ENCODE data around the gene PSMA4.
A peak's percentile ranks its signal among the peaks of the same experiment; 100 is the strongest.

The PSMA4 gene

GRCh38 chr15:78540141-78540870 is at the start of gene PSMA4 (continued):
- TF ChIP-seq CTCF (tag by site-specific recombination; IDR thresholded peaks at IDR 0.05) (peak; percentile 19), ZNF280C (tag by site-specific recombination; IDR thresholded peaks at IDR 0.05) (no peak), ZNF776 (tag by site-specific recombination; IDR thresholded peaks at IDR 0.05; ENCODE audit: borderline replicate concordance) (no peak), BCL11A (tag by site-specific recombination; IDR thresholded peaks at IDR 0.05; ENCODE audit: low read depth) (no peak), ZNF626 (tag by site-specific recombination; IDR thresholded peaks at IDR 0.05) (no peak), ZNF248 (tag by site-specific recombination; IDR thresholded peaks at IDR 0.05) (no peak), ZNF791 (tag by site-specific recombination; IDR thresholded peaks at IDR 0.05) (no peak), OSR2 (tag by site-specific recombination; IDR thresholded peaks at IDR 0.05) (no peak), SALL2 (tag by site-specific recombination; IDR thresholded peaks at IDR 0.05; ENCODE audit: borderline replicate concordance) (no peak), ZNF692 (tag by site-specific recombination; IDR thresholded peaks at IDR 0.05) (peak; percentile 23), GLI2 (tag by site-specific recombination; IDR thresholded peaks at IDR 0.05; ENCODE audit: borderline replicate concordance, low read depth) (no peak), ZNF18 (tag by site-specific recombination; IDR thresholded peaks at IDR 0.05) (no peak), PRDM2 (tag by site-specific recombination; IDR thresholded peaks at IDR 0.05; ENCODE audit: borderline replicate concordance) (no peak), ZNF416 (tag by site-specific recombination; IDR thresholded peaks at IDR 0.05) (no peak), HOXD13 (CRISPR knock-in tag; IDR thresholded peaks at IDR 0.05; ENCODE audit: borderline replicate concordance) (no peak), ZFHX2 (tag by site-specific recombination; conservative IDR thresholded peaks at IDR 0.05) (peak; percentile 65), ZNF223 (tag by site-specific recombination; IDR thresholded peaks at IDR 0.05) (no peak), MYNN (tag by site-specific recombination; IDR thresholded peaks at IDR 0.05; ENCODE audit: borderline replicate concordance) (no peak), ZNF623 (tag by site-specific recombination; IDR thresholded peaks at IDR 0.05) (no peak), ZNF571 (tag by site-specific recombination; IDR thresholded peaks at IDR 0.05) (no peak), ZNF521 (tag by site-specific recombination; IDR thresholded peaks at IDR 0.05) (no peak), HOXA7 (CRISPR knock-in tag; IDR thresholded peaks at IDR 0.05; ENCODE audit: borderline replicate concordance) (no peak), ZNF148 (tag by site-specific recombination; IDR thresholded peaks at IDR 0.05; ENCODE audit: borderline replicate concordance) (no peak), ZBTB21 (tag by site-specific recombination; IDR thresholded peaks at IDR 0.05) (no peak)

All from HEK293 (cell line).